ACC112 (cell line): ENCODE data around the gene FRZB.
A peak's percentile ranks its signal among the peaks of the same experiment; 100 is the strongest.

ENCODE experiments used
- H2AFZ ChIP-seq: fragments of 200-600 bp; sonication (generic); one replicate; pipeline ENCODE4 v1.6.0; 2017; ENCODE audit warnings: antibody characterized with exemption, low read length; ENCODE audit not compliant: unreplicated experiment
- H3K27ac ChIP-seq: fragments of 200-600 bp; sonication (generic); 2 replicates; pipeline ENCODE4 v1.5.1; 2014; ENCODE audit warnings: low read depth, mild to moderate bottlenecking, antibody characterized with exemption, low read length, moderate library complexity
- H3K27me3 ChIP-seq: fragments of 200-600 bp; sonication (generic); 2 replicates; pipeline ENCODE4 v1.6.1; 2014; ENCODE audit warnings: mild to moderate bottlenecking, antibody characterized with exemption, low read length, moderate library complexity, mixed read lengths; ENCODE audit not compliant: insufficient read depth
- H3K36me3 ChIP-seq: fragments of 200-600 bp; sonication (generic); 2 replicates; pipeline ENCODE4 v1.6.1; 2016; ENCODE audit warnings: mild to moderate bottlenecking, antibody characterized with exemption, low read length, moderate library complexity, mixed read lengths; ENCODE audit not compliant: insufficient read depth
- H3K4me1 ChIP-seq: fragments of 200-600 bp; sonication (generic); one replicate; pipeline ENCODE4 v1.6.1; 2016; ENCODE audit warnings: low read length, mixed read lengths; ENCODE audit not compliant: insufficient read depth, unreplicated experiment, control insufficient read depth
- H3K4me3 ChIP-seq: fragments of 200-600 bp; sonication (generic); 2 replicates; pipeline ENCODE4 v1.5.1; 2014; ENCODE audit warnings: mild to moderate bottlenecking, low read depth, low read length
- H3K79me2 ChIP-seq: fragments of 200-600 bp; sonication (generic); one replicate; pipeline ENCODE4 v1.6.0; 2016; ENCODE audit warnings: low read length; ENCODE audit not compliant: control insufficient read depth, unreplicated experiment, insufficient read depth

FRZB gene

GRCh38 chr2:182852090-182852489 lies 14.3 kb downstream of the FRZB start:
- no peaks in the 10 kb centered on the region for H3K79me2 ChIP-seq
- no peak overlapping the region for H3K27ac ChIP-seq
- peaks cover 4% of the 10 kb centered on the region for H3K4me1 ChIP-seq
- H3K36me3 ChIP-seq = no peaks in the 10 kb centered on the region
- no peaks in the 10 kb centered on the region for H3K27me3 ChIP-seq
- no peak overlapping the region for H2AFZ ChIP-seq
- H3K4me3 ChIP-seq = no peak overlapping the region

- H3K27me3 ChIP-seq = no peaks in the 10 kb centered on the region
Observed at GRCh38 chr2:182845794-182846417, 20.5 kb downstream of the FRZB start.

GRCh38 chr2:182836451-182836850 lies 30.0 kb downstream of the FRZB start:
- Histone ChIP-seq H3K4me1 (no peaks in the 10 kb centered on the region), H2AFZ (no peak overlapping the region), H3K79me2 (no peaks in the 10 kb centered on the region), H3K27me3 (no peaks in the 10 kb centered on the region), H3K27ac (no peak overlapping the region), H3K4me3 (no peak overlapping the region), H3K36me3 (no peaks in the 10 kb centered on the region)

More at GRCh38 chr2:182845794-182846417, 20.5 kb downstream of the FRZB start:
- Histone ChIP-seq H3K27ac (no peak overlapping the region), H3K4me1 (no peaks in the 10 kb centered on the region), H2AFZ (no peak overlapping the region), H3K79me2 (no peaks in the 10 kb centered on the region), H3K36me3 (no peaks in the 10 kb centered on the region), H3K4me3 (no peak overlapping the region)

GRCh38 chr2:182834293-182834692 lies 32.1 kb downstream of the FRZB start:
- Histone ChIP-seq H2AFZ (peak overlapping the region; percentile 15), H3K79me2 (no peaks in the 10 kb centered on the region), H3K4me3 (peak overlapping the region; percentile 34; the same call in 1 of the 2 replicates), H3K27ac (no peak overlapping the region), H3K27me3 (no peaks in the 10 kb centered on the region), H3K36me3 (no peaks in the 10 kb centered on the region), H3K4me1 (no peaks in the 10 kb centered on the region)

- H3K27me3 ChIP-seq = no peaks in the 10 kb centered on the region
- no peak overlapping the region for H3K27ac ChIP-seq
- no peak overlapping the region for H3K4me3 ChIP-seq
- H2AFZ ChIP-seq = no peak overlapping the region
- no peaks in the 10 kb centered on the region for H3K4me1 ChIP-seq
- no peaks in the 10 kb centered on the region for H3K79me2 ChIP-seq
- H3K36me3 ChIP-seq = no peaks in the 10 kb centered on the region
Observed at GRCh38 chr2:182833084-182833854, 33.2 kb downstream of the FRZB start.

- Histone ChIP-seq H3K36me3 (no peaks in the 10 kb centered on the region), H3K79me2 (no peaks in the 10 kb centered on the region), H3K27me3 (no peaks in the 10 kb centered on the region), H3K4me3 (no peak overlapping the region), H3K4me1 (no peaks in the 10 kb centered on the region), H3K27ac (no peak overlapping the region), H2AFZ (no peak overlapping the region)
Observed at GRCh38 chr2:182831921-182832320, 34.5 kb downstream of the FRZB start.

- Histone ChIP-seq H3K27me3 (no peaks in the 10 kb centered on the region), H3K4me3 (no peak overlapping the region), H3K27ac (no peak overlapping the region), H3K4me1 (no peaks in the 10 kb centered on the region), H3K36me3 (no peaks in the 10 kb centered on the region), H2AFZ (no peak overlapping the region), H3K79me2 (no peaks in the 10 kb centered on the region)
Observed at GRCh38 chr2:182831101-182831500, 35.3 kb downstream of the FRZB start.

- H3K36me3 ChIP-seq = no peaks in the 10 kb centered on the region
- peak overlapping the region; percentile 47 for H2AFZ ChIP-seq
- H3K27ac ChIP-seq = no peak overlapping the region
Observed at GRCh38 chr2:182827182-182827879, 39.1 kb downstream of the FRZB start.

GRCh38 chr2:182826496-182826895 lies 39.9 kb downstream of the FRZB start:
- H3K27ac ChIP-seq = no peak overlapping the region
- no peaks in the 10 kb centered on the region for H3K79me2 ChIP-seq
- no peaks in the 10 kb centered on the region for H3K36me3 ChIP-seq
- H2AFZ ChIP-seq = no peak overlapping the region
- no peaks in the 10 kb centered on the region for H3K4me1 ChIP-seq
- no peak overlapping the region for H3K4me3 ChIP-seq
- no peaks in the 10 kb centered on the region for H3K27me3 ChIP-seq

More at GRCh38 chr2:182827182-182827879, 39.1 kb downstream of the FRZB start:
- Histone ChIP-seq H3K27me3 (no peaks in the 10 kb centered on the region), H3K79me2 (no peaks in the 10 kb centered on the region), H3K4me3 (no peak overlapping the region), H3K4me1 (no peaks in the 10 kb centered on the region)

- H3K79me2 ChIP-seq = no peaks in the 10 kb centered on the region
- H3K27me3 ChIP-seq = no peaks in the 10 kb centered on the region
- no peak overlapping the region for H3K27ac ChIP-seq
- no peak overlapping the region for H2AFZ ChIP-seq
- H3K4me1 ChIP-seq = no peaks in the 10 kb centered on the region
- no peak overlapping the region for H3K4me3 ChIP-seq
- H3K36me3 ChIP-seq = no peaks in the 10 kb centered on the region
Observed at GRCh38 chr2:182826064-182826463, 40.4 kb downstream of the FRZB start.
